SK-N-SH treated with all-trans-retinoic acid at 6 μM for 48 hours (cell line): ENCODE results near the gene EVI2A.

Experiments used
- ARNTL ChIP-seq: fragments of 450-650 bp; formaldehyde crosslinking; IDR thresholded peaks from 2 replicates; pipeline ENCODE4 v1.5.0; 2020; ENCODE audit warnings: low read depth, mild to moderate bottlenecking, moderate library complexity, borderline replicate concordance
- BACH2 ChIP-seq: fragments of 250-450 bp; sonication (Bioruptor Pico); IDR thresholded peaks from 2 replicates; pipeline ENCODE4 v1.9.0; 2021; ENCODE audit warnings: mild to moderate bottlenecking, borderline replicate concordance
- CSRNP3 ChIP-seq: fragments of 250-450 bp; sonication (Bioruptor Pico); IDR thresholded peaks from 2 replicates; pipeline ENCODE4 v1.5.1; 2021; ENCODE audit warnings: mild to moderate bottlenecking, moderate library complexity
- ESRRG ChIP-seq: fragments of 250-450 bp; sonication (Bioruptor Pico); IDR thresholded peaks from 2 replicates; pipeline ENCODE4 v1.6.1; 2021; ENCODE audit warnings: mild to moderate bottlenecking
- PATZ1 ChIP-seq: fragments of 250-450 bp; sonication (Bioruptor Pico); IDR thresholded peaks from 2 replicates; pipeline ENCODE4 v1.8.0; 2020; ENCODE audit warnings: mild to moderate bottlenecking, moderate library complexity, borderline replicate concordance
- POU6F1 ChIP-seq: fragments of 250-450 bp; sonication (Bioruptor Pico); IDR thresholded peaks from 2 replicates; pipeline ENCODE4 v1.8.0; 2021; ENCODE audit warnings: low read depth, mild to moderate bottlenecking, moderate library complexity, borderline replicate concordance
- RARB ChIP-seq: fragments of 250-450 bp; sonication (Bioruptor Pico); IDR thresholded peaks from 2 replicates; pipeline ENCODE4 v1.8.0; 2021; ENCODE audit warnings: mild to moderate bottlenecking, moderate library complexity
- SNAI2 ChIP-seq: fragments of 250-450 bp; sonication (Bioruptor Pico); IDR thresholded peaks from 2 replicates; pipeline ENCODE4 v1.5.0; 2020; ENCODE audit warnings: mild to moderate bottlenecking, moderate library complexity
- TCF4 ChIP-seq: fragments of 250-450 bp; sonication (Bioruptor Pico); IDR thresholded peaks from 2 replicates; pipeline ENCODE4 v1.8.0; 2021; ENCODE audit warnings: mild to moderate bottlenecking, moderate library complexity, borderline replicate concordance
- ZC3H10 ChIP-seq: fragments of 250-450 bp; sonication (Bioruptor Pico); IDR thresholded peaks from 2 replicates; pipeline ENCODE4 v1.5.1; 2021; ENCODE audit warnings: mild to moderate bottlenecking, moderate library complexity
- ZFP3 ChIP-seq: fragments of 250-450 bp; sonication (Bioruptor Pico); IDR thresholded peaks from 2 replicates; pipeline ENCODE4 v1.5.0; 2020; ENCODE audit warnings: mild to moderate bottlenecking, moderate library complexity
- ZFP30 ChIP-seq: fragments of 450-650 bp; formaldehyde crosslinking; IDR thresholded peaks from 2 replicates; pipeline ENCODE4 v1.5.0; 2022; ENCODE audit warnings: mild to moderate bottlenecking, moderate library complexity

GRCh38 chr17:31327534-31328159, 6.2 kb upstream of the EVI2A start:
- no peak for TF ChIP-seq POU6F1
- no peak for TF ChIP-seq CSRNP3
- no peak for TF ChIP-seq PATZ1 (CRISPR knock-in tag)
- TF ChIP-seq ZFP3: no peak
- TF ChIP-seq ARNTL (CRISPR knock-in tag): no peak
- no peak for TF ChIP-seq BACH2 (CRISPR knock-in tag)
- no peak for TF ChIP-seq RARB (CRISPR knock-in tag)
- no peak for TF ChIP-seq ZFP30 (CRISPR knock-in tag)
- TF ChIP-seq ZC3H10 (CRISPR knock-in tag): no peak
- no peak for TF ChIP-seq TCF4 (CRISPR knock-in tag)
- TF ChIP-seq ESRRG: no peak
- no peak for TF ChIP-seq SNAI2
